LNCAP (cell line): ENCODE results near the gene PITPNM1.

Experiments
- TF ChIP-seq, protein P1 (sequence below): fragments of 450-650 bp; IDR thresholded peaks from 2 replicates; pipeline ENCODE4 v1.5.1; 2017; ENCODE audit warnings: mild to moderate bottlenecking

PITPNM1 gene

DNA sequence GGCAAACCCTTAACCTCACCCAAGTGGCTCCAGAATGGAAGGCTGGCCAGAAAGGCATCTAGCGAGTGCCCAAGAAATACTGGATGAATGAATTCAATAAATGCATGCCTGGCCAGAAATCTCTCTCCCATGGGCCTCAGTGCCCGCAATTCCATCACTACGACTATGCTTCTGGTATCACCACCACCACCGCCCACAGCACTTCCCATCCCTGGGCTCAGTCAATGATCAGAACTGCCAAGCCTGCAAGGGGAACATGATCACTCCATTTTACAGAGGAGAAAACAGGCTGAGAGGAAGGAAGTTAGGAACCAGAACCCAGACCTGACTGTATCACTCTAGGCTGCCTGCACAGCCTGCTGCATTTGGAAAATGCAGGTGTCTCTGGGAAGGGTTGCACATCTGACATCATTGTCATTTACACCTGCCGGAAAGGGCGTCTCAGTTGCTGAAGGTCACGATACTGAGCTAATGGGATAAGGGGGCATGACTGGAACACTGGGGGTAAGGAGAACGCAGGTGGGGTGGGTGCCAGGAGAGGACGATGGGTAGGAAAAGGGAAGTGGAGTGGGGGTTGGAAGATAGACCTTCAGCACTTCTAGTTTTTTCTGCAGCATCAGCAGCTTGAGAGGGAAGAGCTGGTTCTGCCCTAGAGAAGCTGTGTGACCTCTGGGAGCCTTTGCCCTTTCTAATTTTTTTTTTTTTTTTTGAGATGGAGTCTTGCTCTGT is 55.9 kb downstream of the PITPNM1 start:
- TF ChIP-seq, protein P1, sequence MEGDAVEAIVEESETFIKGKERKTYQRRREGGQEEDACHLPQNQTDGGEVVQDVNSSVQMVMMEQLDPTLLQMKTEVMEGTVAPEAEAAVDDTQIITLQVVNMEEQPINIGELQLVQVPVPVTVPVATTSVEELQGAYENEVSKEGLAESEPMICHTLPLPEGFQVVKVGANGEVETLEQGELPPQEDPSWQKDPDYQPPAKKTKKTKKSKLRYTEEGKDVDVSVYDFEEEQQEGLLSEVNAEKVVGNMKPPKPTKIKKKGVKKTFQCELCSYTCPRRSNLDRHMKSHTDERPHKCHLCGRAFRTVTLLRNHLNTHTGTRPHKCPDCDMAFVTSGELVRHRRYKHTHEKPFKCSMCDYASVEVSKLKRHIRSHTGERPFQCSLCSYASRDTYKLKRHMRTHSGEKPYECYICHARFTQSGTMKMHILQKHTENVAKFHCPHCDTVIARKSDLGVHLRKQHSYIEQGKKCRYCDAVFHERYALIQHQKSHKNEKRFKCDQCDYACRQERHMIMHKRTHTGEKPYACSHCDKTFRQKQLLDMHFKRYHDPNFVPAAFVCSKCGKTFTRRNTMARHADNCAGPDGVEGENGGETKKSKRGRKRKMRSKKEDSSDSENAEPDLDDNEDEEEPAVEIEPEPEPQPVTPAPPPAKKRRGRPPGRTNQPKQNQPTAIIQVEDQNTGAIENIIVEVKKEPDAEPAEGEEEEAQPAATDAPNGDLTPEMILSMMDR, result no peak

DNA sequence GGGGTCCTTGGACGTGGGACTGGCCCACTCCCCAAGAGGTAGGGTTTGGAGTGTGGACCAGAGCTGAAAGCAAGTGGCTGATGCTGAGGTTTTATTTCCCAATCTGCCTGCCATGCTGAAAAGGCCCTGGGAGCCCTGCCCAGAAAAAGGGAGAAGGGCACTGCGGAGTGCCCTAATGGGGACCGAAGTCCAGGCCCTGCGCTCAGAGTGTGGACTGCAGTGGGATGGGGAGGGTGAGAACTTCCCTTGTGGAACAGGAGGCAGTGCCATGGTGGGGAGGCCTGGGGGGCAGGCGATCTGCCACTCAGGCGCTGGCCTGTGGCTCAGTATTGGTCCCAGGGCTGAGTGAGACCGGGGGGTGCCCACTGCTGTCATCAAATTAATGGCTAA is 56.9 kb downstream of the PITPNM1 start:
- TF ChIP-seq, protein P1, result no peak

DNA sequence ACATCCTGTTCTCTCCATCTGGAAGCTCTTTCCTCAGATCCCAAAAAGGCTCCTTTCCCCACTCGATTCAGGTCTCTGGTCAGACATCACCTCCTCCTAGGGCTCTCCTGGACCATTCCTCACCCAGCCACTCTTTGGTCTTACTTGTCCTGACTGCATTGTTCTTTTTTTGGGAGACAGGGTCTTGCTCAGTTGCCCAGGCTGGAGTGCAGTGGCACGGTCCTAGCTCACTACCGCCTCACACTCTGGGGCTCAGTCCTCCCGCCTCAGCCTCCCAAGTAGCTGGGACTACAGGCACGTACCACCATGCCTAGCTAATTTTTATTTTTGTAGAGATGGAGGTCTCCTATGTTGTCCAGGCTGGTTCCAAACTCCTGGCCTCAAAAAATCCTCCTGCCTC is 59.6 kb downstream of the PITPNM1 start:
- TF ChIP-seq, protein P1, result no peak

DNA sequence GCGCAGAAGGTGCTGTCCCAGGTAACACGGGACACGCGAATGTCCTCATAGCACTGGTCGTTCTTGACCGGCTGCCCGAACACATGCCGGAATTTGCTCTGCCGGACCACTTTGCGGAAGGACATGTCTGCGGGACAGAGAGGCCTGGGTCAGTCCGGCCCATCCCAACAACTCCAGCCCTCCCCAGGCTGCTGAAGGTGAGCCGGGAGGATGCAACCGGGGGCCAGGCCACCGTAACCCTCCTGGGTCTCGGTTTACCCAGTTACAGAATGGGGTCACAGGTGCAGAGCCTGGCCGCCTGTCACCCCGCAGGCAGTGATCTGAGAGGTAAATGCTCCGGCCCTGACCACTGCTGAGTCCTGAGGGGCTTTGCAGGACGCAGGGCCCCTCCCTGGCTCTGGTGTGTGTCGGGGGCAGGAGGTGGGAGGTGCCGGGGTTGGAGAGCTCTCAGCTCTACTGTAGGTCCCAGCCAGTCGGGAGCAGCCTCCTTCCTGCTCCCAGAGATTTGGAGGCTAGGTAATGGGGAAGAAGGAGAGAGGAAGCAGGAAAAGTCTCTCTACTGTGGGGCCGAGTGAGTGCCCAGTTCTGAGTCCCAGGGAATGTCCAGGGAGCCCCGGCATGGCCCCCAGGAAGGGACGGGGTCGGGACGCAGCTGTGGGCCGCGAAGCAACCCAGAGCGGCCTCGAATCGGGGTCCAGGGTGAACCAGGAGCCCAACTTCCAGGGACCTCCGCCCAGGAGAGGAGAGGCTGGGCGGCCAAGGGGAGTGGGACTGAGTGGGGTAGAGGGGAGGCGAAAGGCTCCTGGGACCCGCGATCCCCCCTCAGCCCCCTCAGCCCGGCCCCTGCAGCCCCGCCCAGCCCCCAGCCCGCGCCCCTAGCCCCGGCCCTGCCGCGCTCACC is 62.4 kb downstream of the PITPNM1 start:
- TF ChIP-seq, protein P1, result no peak
